HG03575 (cell line): ENCODE measurements around the gene IL1RL2.

ENCODE experiments used
- ATAC-seq: cut with Tn5 transposase; IDR thresholded peaks from one replicate; pipeline ENCODE4 v1.9.1; 2021; ENCODE audit not compliant: unreplicated experiment, insufficient number of reproducible peaks, low FRiP score; ENCODE audit errors: extremely low read depth

IL1RL2 gene

DNA sequence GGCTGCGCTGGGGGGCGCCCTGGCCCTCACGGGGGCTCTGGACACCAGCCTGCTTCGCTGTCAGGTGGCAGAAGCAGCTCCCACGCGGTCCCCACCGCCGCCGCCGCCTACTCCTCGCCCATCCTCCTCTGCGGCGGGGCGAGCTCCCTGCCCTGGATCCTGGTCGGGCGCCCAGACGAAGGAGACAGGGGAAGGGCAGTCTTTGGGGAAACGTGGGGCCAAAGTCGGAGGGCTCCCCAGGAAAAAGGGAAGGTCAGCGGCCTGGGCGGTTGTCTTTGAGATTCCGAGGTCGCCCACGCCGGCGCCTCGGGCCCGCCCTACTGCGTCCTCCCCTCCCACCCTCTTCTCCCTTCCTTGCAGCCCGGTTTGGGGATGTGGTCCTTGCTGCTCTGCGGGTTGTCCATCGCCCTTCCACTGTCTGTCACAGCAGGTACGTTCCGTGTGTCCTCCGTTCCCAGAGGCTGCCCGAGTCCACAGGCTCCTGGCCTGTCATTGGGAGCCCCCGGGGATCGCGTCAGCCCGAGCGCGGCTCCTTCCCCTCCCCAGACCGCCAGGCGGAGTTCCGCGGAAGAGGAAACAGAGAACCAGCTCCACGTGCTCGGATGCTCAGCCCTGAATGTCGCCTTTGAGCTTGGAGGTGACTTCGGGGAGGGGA lies 800 bp downstream of the IL1RL2 start:
- no peak for ATAC-seq

DNA sequence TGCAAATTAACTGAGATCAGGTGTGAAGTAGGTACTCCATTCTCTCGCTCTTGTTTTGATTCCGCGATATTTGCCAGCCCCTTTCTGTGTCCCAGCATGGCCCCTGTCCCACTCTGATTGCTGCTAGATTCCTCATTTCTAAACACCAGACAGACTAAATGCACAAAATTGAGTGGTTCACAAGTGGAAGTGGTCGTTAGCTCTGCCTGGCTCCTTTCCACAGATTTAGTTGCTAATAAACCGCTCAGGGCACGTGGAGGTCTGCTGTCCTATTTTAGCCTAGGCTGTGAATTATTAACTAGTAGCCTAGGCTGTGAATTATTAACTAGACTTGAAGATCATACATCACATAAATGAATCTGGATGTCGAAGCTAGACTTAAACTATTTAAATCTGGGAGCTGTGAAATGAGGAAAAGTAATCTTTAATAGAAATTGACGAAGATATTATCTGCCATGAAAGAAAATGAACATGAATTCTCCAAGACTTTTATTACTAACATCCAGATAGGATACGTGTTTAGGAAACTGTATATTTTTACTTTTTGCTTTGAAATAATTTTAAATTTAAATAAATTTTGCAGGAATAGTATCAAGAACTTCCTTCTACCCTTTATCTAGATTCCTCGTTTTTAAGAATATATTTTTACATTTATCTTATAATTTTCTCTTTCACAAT lies 3.7 kb downstream of the IL1RL2 start:
- no peak for ATAC-seq

DNA sequence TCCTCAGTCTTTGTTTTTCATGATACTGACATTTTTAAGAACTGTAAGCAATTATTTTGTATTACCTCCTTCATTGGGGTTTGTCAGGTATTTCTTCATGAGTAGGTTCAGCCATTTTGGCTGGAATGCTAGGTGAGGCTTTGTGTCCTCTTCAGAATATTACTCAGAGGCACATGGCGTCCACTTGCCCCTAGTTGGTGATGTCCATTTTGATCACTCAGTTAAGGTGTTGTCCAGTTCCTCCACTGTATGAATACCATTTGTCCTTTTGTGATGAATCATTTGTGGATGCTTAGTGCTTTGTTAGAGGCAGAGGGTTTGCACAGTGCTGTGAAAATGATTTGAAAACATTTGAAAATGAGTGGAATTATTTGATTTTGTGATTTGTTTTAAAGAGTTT lies 4.7 kb downstream of the IL1RL2 start:
- ATAC-seq: no peak

DNA sequence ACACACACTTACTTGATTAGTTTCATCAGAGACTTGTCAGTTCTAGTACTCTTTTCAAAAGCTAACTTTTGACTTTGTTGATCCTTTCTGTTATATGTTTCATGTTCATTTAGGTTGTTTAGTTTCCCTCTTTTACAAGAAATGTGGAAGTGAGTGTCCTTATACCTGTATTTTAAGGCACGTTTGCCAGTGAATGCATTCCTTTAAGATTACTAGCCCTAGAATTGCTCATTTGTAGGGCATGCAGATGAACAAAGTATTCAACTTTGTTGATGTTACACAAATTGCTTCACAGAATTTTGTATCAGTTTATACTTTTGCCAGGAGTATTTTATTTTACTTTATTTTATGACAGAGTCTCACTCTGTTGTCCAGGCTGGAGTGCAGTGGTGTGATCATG lies 6.3 kb downstream of the IL1RL2 start:
- no peak for ATAC-seq

DNA sequence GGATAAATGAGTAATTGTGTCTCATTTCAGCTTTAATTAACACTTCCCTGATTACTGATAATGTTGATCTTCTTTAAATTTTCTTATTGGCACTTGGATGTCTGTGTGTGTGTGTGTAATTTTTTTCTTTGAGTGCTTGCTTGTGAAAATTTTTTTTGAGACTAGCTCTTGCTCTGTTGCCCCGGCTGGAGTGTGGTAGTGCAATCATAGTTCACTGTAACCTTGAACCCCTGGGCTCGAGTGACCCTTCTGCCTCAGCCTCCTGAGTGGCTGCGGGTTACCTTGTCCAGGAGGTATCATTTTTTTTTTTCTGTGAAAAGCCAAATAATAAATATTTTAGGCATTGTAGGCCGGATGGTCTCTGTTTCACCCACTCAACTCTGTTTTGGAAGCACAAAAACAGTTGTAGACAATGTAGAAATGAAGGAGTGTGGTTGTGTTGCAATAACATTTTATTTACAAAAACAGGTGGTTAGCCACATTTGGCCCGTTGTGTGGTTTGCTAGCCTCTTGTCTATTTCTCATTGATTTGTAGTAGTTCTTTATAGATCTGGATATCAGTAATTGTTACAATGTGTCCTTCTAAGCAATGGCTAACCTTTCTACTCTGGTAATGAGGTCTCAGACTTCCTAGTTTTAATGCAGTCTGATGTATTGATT lies 7.9 kb downstream of the IL1RL2 start:
- no peak for ATAC-seq

DNA sequence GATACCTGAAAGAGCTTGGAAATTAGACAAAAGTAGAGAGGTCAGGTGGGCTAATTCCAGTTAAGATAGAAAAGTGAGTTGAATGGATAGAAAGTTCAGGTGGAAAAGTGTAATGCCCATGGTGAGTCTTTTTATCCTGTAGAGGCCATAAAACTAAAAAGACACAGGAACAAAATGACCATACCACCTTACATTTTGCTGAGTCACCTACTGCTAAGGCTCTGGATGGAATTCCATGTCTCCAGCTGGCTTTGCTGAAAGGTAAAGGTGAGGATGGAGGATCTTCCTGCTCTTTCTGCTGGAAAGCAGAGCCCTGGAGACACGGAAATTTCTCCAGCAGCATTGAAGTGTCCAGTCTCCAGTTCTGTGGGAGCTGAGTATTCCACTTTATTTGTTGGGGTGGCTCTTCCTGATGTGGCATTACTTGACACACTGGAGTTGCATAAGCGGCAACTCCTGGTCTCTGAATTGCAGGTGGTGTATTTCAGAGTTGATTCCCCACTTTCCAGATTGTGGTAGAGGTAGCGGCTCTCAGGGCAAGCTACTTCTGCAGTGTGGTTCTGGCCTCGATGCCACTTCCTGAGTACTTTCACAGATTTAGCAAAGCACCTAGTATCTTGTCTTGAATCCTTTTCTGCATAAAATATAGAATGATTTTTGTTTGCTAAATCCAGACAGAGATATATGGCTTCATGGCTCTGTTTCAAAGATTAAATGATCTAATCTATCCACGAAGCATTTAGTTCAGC lies 10.7 kb downstream of the IL1RL2 start:
- ATAC-seq: no peak

DNA sequence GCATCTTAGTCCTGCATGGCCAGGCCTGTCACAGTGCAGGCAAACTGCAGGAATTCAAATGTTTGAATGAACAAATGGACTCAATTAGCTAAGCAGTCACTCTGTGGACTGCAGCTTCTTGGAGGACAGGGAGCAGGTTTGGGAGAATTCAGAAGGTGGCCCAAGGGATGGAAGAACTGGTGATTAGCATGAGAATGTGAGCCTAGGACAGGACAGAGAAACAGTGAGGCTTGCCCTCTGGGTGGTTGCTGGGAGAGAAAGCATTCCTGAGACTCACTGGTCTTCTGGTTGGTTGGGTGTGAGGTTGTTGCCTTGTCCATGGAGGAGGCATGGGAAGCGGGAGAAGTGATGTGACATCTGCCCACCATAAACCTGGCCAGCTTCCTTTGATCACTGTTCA lies 13.7 kb downstream of the IL1RL2 start:
- no peak for ATAC-seq

DNA sequence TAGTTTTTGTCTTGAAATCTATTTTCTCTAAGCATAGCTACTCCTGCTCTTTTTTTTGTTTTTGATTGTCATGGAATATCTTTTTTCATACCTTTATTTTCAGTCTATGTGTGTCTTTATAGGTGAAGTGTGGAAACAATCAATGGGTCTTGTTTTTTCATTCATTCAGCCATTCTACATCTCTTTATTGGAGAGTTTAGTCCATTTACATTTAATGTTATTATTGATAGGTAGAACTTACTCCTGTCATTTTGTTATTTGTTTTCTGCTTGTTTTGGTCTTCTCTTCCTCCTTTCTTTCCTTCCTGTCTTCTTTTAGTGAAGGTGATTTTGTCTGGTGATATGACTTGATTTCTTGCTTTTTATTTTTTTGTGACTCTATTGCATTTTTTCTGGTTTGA lies 17.8 kb downstream of the IL1RL2 start:
- ATAC-seq: no peak

DNA sequence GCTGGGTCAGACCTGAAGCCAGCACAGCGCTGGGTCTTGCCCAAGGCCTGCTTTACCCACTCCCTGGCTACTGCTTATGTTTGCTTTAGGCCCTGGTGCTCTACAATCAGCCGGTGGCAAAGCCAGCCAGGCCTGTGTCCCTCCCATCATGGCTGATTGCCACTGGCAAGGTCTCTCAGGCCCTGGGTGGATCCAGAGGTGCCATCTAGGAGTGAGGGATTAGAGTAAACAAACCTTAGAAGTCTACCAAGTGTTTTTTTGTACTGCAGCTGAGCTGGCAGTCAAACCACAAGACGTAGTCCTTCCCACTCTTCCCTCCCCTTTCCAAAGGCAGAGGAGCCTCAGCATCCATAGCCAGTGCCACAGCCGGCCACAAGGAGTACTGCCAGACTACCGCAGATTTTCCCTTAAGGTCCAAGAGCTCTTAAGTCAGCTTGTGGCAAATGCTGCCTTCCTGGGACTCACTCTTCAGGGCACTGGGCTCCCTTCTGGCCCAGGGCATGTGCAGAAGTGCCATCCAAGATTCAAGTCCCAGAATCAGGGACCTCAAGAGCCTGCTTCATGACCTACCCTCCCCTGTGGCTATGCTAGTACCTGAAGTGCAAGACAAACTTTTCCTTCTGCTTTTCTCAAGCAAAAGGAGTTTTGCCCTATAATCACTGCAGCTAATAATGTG lies 20.0 kb downstream of the IL1RL2 start:
- ATAC-seq: no peak

DNA sequence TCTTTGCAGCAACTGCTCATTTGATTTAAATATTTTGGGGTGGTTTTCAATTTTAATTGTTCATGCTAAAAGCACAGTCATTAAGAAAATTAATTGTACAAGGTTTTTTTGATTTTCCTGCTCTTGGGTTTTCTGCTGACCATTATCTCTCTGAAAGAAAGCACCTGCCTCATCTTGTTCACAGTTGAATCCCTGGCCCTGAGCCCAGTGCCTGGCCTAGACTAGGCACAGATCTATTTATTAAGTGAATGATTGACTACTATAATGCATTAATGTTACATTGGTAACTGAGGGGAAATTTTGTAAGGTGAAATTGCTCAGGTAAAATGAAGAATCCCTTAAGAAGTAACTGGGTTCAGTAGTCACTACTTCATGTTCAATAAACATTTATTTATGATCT lies 22.0 kb downstream of the IL1RL2 start:
- no peak for ATAC-seq

DNA sequence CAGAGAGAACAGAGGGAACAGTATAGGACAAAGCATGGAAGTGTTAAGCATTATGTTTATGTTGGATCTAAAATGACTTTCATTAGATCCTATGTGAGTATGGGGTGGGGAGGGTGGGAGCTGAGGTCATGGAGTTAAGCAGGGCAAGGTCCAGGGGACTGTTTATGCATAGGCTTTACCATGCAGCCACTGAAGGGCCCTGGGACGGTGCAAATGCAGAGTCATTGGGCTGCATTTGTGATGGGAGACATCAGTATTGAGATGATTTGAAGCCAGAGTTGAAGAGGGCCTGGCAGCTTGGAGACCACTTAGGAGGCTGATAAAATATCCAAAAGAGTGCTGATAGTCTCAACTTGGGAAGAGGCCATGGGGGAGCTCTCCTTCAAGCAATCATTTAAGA lies 22.7 kb downstream of the IL1RL2 start:
- ATAC-seq: no peak

DNA sequence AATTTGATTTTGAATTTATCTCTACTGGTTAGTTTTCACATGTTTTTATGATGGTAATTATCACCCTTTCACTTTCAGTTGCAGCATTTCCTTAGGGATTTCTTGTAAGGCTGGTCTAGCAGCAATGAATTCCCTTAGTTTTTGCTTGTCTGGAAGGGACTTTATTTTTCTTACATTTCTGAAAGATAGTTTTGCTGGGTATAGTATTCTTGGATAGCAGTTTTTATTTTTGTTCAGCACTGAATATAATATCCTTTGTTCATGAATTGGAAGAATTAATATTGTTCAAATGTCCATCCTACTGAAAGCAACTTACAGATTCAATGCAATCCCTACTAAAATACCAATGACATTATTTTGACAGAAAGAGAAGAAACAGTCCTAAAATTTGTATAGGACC lies 30.2 kb downstream of the IL1RL2 start:
- no peak for ATAC-seq

DNA sequence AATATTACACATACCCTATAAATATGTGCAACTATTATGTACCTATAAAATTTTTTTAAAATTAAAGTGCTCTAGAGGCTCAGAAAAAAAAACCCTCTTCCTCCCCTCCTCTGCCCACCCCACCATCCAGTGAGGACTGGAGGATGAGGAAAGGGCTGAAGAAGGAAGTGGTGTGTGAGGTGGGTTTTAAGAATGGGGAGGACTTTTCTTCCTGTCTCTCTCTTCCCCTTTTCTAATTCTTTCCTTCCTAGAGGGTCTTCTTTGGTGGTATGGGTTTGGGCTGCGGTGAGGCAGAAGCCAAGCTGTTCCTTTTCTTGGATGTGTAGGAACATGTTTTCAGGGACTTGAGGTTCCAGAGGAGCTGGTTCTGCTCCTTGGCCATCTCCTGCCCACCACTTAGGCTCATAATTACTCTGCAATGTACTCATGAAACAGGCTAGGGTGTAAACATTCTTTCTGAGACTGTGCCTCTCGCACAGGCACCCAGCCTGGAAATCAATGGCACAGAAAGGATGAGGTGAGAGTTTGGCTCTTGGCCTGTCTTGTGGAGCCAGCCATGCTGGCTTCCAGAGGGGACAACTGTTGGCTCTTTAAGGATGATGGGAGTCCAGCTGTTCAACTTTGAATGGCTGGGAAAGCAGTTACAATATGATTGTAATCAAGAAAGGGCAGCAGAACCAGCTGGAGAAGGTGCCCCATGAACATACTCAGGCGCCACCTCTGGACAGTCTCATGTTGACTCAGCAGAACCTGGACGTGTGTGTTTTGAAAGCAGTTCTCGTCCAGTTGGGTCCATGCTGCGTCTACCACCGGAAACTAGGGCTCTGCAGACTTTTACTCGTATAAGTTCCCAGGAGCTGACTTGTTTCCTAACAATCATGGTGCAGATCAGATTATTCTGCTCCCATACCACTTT lies 38.3 kb downstream of the IL1RL2 start:
- no peak for ATAC-seq

DNA sequence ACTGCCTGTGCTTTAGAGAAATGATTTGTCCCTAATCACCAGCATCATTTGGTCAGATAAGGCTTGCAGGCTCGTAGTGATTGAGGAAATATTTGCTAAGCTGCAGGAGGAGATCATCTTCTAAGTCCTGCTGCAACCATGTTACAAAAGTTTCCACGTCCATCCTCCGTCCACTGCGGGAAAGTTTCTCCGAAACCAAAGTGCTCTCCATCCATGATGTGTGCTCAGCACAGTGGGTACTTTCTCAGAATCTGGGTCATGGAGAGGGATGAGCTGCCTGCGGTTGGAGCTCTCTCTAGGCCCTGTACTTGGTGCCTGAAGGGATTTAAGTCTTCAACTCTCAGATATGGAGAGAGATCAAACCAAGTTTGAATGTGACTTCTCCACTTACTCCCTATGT lies 39.3 kb downstream of the IL1RL2 start:
- ATAC-seq: no peak

DNA sequence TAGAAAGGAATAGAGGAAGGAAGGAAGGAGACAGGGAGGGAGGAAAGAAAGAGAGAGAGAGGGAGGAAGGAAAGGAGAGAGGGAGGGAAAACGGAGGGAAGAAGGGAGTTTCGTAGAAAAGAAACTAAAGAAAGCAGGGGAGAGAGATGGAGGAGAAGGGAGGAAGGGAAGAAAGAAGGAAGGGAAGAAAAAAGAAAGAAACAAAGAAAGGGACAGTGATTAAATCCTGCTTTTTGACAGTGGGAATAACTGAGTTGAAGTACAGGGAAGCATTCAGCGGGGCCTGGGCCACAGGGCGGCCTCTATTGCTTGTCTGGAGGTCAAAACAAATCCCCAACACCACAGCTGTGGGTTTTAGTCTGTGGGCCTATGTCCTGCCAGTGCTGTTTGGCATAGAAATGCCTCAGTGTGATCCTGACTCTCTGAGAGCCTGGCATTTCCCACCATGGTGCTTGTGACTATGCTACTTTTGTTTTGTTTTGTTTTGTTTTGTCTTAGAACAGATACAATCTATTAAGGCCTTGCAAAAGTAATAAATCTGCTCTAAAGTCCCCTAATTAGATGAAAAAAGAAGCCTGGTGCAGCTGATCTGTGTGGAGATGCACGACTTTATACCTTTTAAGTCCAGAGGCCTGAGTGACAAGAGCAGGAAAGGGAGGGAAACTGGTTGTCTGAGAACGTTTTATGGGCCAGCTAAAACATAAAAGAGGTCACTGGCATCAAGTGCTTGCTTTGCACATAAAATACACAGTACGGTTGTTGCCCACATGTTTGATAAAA lies 40.0 kb downstream of the IL1RL2 start:
- ATAC-seq: no peak

DNA sequence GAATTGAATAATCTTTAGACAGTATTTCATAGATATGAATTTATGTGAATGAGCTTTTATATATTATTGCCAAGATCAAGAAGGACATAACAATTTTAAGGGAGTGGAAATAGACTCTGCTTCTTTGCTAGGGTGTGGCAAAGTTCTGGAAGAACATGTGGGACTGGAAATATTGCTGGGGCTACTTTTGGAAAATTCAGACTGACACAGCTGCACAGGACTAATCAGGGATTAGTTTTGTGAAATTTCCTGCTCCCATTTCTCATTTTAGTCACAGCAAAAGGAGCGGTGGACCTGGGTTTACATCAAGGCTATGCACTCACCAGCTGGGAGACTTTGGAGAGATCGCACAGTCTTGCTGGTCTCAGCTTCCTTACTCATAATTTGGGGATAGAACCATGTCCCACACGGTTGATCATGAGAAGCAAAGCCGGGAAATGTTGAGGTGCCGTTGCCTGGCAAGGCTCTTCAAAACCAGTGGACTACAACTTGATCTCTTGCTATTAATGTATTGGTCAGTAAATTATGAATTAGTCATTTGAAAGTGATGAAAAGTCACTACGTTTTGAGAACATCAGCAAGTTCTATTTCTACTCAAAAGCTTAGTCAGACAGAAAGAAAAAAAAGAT lies 42.4 kb downstream of the IL1RL2 start:
- no peak for ATAC-seq

DNA sequence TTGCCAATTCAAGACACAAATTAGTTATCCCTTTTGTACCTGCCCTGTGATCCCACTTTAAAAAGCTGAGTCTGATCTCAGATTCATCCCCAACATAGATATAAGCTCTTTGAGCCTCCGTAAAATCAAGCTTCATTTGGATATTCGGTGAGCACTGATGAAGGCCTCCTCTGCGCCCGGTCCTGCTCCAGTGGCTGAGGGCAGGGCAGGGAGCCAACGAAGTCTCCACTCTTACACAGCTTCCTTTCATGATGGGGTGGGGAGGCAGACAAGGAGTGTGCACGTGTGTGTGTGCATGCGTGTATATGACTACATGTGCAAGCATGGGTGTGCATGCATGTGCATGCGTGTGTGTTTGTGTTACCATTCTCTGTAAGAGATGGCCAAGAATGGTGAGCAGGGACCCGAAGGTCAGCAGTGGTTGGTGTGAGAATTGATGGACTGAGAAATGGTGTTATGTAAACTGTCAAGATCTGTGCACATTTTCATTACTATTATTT lies 43.6 kb downstream of the IL1RL2 start:
- ATAC-seq: no peak
